Upper lobe of left lung (tissue), 4 donors: Measurements from ENCODE around the gene HK2.

Experiments
- CTCF ChIP-seq, 6 experiments: fragments of 450-650 bp in 4 of 6; fragments of 200-600 bp in 2 of 6; sonication (generic) in 2 of 6; IDR thresholded peaks; one replicate each; pipeline ENCODE4 v1.5.1; 2016 to 2019; ENCODE audit warnings: antibody characterized with exemption in 6 of 6
- EP300 ChIP-seq, 4 donors: sonication (generic); formaldehyde crosslinking; IDR thresholded peaks; one replicate each; pipeline ENCODE4 v1.5.1; 2017; ENCODE audit warnings: antibody characterized with exemption in 4 of 4, control low read depth in 2 of 4
- POLR2A ChIP-seq, 4 donors: fragments of 450-650 bp; IDR thresholded peaks; one replicate each; pipeline ENCODE4 v1.5.1; 2016 to 2017; ENCODE audit warnings: antibody characterized with exemption in 4 of 4, mild to moderate bottlenecking in 2 of 4
- POLR2AphosphoS5 ChIP-seq, 2 donors: sonication (generic); formaldehyde crosslinking; IDR thresholded peaks; one replicate each; pipeline ENCODE4 v1.5.1; 2017; ENCODE audit warnings: antibody characterized with exemption in 2 of 2

GRCh38 chr2:74935975-74936391, 102.1 kb downstream of the HK2 start:
- TF ChIP-seq CTCF (IDR thresholded peaks at IDR 0.05) (no peak), POLR2A (IDR thresholded peaks at IDR 0.05) (no peak), EP300 (IDR thresholded peaks at IDR 0.05) (no peak), POLR2AphosphoS5 (IDR thresholded peaks at IDR 0.05) (no peak)
